Endometrial microvascular endothelial cells (primary cell): ENCODE results near the gene MCF2L2. TPM values are rescaled to one million over a fixed set of nuclear protein-coding genes. Genes with fewer than 3 reads are reported as not detected.

ENCODE experiments used
- in situ Hi-C: cut with HindIII; loops from 2 replicates; pipeline ENCODE4 v1.10.0; 2017; ENCODE audit warnings: low sequenced_read_pairs, low pct_unique_long_range_greater_than_20kb; ENCODE audit errors: inconsistent ontology term
- total RNA-seq: library from RNA; depleted of rRNA; stranded (reverse); fragments of >200 nt; gene quantifications from one replicate; pipeline ENCODE4 v1.2.3, GENCODE V29; 2015; ENCODE audit errors: inconsistent ontology term

The MCF2L2 gene
- total RNA-seq, 1 donor from 2014 or later: 1.5 TPM

DNA sequence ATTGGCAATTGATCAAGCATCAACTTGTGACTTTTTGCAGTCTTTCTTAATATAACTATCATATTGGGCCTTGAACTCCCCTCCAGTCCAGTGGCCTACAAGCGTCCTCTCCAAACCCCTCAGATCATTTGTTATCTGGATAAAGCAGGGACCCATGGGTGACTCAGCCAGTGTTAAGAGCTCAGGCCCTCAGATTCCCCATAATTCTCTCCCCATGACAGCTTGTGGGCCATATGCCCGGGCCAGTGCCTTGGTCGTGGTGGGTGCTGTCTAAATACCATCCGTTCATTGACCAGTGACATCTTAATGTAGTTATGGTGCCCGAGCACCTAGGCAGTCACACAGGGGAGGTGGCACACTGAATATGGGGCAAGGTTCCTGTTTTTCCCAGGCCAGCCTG lies 18.1 kb downstream of the MCF2L2 start:
- in situ Hi-C loops: no loop called here

DNA sequence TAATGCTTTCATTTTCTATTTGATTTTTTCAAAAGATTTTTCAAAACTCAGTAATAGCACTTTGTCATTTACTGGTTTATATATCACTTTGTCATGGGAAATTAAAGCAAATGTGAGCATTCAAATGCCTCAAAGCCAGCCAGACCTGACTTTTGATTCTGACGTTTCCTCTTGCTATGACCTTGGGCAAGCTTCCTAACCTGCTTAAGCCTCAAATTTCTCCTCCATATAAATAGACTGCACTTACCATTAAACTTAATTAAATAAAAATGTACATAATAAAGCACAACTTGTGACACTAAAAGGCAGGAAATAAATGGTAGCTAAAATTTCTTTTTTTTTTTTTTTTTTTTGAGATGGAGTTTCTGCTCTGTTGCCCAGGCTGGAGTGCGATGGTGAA lies 19.2 kb downstream of the MCF2L2 start:
- in situ Hi-C loops: no loop called here

DNA sequence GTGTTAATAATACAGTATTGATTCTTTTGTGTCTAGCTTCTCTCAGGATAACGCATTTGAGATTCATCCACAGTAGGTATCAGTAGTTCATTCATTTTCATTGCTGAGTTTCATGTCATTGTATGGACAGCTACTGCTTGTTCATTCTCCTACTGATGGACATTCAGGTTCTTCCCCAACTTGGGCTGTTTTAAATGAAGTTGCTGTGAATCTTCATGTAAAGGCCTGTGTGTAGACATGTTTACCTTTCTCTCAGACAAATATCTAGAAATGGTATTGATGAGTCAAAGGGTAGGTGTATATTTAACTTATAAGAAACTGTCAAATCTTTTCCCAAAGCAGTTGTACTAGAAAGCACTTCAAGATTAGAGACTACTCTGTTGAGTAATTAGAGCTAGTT lies 26.7 kb downstream of the MCF2L2 start:
- in situ Hi-C loops: no loop called here

DNA sequence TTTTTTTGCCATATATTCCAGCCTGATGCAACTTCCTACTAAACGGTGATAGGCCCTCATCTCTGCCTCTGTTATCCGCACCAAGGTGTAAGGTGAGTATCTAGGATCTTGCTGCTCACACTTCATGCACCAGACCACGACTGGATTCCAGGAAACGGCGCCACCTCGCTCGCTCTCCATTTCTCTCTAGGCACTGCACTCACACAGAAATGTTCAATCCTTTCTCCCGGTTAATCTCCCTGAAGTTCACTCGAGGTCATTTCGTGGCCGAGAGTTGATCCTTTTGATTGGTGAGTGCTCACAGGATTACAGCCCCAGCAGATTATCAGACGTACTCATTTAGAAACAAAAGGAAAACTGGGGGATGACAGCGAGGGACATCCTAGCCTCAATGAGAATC lies 28.1 kb downstream of the MCF2L2 start:
- in situ Hi-C loops: no loop called here

DNA sequence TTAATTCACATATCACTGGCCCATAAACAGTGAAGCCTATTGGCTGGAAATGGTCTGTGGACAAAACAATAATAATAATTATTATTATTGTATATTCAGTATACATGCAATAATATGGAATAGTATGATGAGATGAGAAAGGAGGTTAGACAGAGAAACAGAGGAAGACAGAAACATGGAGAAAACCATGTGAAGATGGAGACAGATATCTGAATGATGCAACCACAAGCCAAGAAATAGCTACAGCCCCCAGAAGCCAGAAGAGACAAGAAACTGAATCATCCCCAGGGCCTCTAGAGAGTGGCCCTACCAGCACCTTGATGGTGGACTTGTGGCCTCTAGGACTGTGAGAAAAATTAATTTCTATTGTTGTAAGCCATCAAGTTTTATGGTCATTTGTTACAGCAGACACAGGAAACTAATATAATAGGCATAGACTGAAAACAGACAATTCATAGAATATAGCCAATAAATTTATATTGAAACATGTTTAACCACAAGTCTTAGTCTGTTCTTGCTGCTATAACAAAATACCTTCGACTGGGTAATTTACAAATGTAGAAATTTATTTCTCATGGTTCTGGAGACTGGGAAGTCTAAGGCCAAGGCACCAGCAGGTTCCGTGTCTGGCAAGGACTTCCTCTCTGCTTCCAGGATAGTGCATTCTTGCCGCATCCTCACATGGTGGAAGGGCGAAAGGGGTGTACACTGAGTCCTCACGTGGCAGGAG lies 31.6 kb downstream of the MCF2L2 start:
- in situ Hi-C loops: no loop called here

DNA sequence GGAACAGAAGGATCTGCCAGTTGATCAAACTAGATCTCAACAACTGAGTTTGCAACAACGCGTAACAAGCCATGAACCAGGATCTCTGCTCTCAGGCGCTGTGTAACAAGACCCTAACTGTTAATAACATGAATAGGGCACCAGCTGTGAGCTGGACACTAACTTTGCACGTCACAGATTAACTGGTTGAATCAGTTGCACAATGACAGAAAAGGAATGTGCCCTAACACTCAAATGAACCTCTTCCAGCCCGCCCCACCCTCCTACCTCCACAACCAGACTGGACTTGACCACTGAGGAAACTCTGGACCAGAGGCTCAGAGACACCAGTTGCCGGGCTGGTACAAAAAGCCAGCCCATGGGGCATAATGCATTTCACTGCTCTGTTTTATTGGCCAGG lies 34.3 kb downstream of the MCF2L2 start:
- in situ Hi-C loops: no loop called here

DNA sequence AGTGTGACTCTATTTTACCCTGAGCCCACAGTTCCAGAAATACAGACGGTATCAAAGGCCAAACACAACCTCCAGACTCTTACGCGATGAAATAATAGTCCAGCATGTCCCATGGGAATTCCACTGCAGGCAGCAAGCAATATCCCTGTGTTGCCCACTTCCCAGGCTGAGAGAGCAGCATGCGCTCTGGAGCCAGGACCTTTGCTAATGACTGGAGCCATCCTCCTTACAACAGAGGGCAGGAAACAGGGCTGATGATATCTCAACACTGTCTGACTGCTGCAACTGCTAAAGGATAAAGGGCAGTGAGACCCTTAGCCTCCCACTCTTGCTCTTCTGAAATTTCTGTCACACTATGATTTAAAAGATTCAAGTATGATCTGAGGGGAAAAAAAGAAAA lies 34.8 kb downstream of the MCF2L2 start:
- in situ Hi-C loops: no loop called here

DNA sequence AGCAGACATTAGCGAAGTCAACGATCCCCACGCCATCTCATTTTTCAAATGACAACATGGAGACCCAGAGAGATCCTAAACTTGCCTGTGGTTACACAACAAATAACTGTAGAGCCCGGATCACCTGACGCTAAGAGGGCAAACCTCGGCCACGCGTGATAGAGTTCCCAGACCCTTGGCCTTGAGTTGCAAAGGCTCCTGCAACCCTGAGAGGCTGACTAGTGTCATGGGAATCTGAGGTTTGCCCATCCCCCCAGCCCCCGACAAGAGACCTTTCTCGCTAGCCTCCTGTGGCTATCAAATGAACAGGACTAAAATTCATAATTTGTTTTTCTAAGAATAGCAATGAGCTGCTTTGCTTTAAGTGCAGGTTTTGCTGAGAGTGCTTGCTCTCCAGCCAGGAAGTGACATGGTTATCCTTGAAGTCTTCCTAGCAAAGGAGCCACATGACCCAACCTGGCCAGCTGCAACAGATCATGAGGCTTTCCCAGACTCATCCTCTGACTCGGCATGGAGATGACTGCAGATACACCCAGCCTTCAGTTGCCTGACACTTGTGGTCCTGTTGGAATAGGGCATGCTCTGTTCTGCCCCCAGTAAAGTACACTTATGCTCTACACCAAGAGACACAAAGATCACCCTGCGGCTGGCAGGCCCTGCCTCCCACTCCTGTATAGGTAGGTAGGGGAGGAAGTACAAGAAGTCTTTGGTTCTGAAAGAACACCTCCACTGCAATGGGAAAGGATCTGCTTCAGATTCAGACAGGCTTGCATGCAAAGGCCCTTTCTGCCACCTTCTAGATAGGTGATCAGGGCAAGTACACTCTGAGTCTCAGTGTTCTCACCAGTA lies 36.0 kb downstream of the MCF2L2 start:
- in situ Hi-C loops: no loop called here

DNA sequence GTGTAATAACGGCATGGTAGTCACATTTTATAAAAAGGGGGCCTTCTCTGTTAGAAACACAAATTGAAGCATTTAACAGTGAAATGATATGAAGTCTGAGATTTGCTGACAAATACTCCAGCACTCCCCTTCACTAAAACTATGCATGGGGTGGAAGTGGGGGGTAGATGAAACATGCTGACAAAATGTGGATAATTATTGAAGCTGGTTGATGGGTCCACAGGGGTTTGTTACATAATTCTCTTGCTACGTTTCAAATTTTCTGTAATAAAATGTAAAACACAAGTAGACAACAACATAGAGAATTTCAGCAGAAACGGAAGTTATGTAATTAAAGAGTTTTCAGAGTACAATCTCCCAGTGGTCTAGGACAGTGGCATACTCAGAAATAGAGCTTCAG lies 37.0 kb downstream of the MCF2L2 start:
- in situ Hi-C loops: no loop called here

DNA sequence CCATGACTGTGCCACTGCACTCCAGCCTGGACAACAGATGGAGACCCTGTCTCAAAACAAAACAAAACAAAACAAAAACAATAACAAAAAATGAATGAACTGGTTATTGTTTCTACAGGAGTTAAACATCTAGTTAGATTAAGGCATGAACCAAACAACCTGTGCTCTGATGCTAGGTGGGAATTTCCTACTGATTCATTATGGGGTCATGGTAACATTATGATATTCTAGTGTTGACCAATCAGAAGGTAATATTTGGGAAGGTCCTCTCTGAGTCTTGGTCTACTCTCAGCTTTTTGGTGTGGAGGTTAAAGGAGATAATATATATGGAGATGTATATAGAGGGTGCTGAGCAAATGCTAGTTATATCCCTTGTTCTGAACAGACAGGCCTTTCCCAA lies 37.6 kb downstream of the MCF2L2 start:
- in situ Hi-C loops: no loop called here

DNA sequence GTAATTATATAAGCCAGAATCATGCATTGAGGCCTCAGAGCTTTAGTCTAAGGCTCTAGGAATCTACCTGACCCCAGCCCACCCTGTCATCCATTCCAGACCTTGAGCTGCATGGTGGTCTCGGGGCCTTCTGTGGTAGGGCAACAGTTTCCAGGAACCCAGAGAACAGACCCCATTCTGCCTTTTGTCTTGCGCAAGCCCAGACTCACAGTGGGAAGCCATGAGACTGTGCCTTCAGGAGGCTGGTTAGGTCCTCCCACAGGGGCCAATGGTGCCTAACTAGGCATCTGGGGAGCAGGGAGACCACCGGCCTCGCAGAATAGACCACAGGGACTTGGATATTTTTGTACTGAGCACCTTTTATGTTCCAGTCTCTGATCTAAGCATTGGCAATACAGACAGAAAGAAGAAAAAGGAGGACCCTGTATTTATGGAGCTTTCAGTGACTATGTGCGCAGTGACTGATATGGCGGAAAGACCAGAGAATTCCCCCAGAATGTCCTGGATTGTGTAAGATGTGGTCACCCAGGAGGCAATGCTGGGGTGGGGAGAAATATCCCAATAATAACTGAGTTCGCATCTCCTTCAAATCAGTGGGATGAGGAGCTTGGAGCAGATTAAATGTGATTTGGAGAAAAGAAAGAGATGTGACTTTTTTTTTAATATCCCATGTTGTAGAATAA lies 40.1 kb downstream of the MCF2L2 start:
- in situ Hi-C loops: no loop called here

DNA sequence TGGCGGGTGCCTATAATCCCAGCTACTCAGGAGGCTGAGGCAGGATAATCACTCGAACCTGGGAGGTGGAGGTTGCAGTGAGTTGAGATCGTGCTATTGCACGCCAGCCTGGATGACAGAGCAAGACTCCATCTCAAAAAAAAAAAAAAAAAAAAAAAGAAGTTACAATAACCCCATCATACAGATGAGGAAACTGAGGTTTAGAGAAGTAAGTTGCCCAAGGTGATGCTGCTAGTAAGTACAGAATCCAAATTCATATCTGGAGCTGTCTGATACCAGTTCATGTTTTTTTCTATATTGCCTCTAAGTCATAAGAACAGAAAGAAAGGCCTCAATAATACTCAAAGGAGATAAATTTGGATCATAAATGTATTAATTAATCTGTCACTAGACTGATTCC lies 40.6 kb downstream of the MCF2L2 start:
- in situ Hi-C loops: no loop called here

DNA sequence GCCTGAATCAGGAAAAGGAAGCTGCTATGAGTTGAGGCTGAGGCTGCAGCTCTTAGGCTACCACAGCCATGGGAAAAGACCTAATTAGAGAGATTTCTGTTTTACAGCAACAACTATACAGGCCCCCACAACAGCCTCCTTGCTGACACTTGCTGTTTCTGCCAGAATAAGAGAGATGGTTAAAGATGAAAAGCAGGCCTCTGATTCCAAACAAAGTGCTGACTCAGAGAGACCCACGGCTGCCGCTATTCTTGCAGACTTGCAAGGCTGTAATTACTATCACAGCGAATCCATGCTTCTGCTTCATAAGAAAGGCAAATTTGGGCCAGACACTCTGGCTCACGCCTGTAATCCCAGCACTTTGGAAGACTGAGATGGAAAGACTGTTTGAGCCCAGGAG lies 41.8 kb downstream of the MCF2L2 start:
- in situ Hi-C loops: no loop called here

DNA sequence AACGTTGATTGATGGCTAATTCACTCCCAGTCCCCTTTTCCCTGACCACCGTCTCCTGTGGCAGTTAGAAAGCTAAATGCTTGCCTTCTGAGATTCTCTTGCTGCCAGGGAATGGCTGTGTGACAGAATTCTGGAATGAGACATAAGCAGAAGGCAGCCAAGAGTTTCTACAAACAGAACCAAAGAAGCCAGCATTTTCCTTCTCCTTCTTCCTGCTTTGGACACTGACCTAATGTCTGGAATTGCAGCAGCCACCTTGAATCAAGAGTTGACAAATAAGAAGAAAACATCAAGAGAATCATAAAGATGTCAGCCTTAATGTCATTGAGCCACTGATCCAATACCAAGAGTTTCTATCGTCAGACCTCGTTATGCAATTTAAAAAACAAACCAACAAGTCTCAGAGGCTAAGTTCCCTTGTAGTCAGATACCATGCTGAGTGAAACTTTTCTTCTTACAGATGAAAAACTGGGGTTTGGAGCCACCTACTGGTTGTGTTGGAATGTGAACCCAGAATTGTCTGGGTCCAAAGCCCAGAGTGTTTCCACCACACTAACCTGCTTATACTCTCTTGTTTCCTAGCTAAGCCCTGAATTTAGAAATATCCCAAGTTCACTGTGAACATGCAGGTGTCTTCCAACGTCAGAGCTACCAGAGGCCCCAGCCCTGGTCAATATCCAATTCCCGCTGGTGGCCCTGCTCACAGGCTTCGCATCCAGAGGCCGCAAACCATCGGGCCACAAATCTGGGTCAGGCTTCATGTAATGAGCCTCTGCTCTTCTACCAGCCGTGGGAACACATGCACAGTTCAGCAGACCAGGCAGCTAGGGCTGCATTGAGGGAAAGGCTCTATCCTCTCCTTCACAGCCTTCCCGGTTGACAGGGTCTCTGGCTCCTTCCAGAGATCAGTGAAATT lies 42.5 kb downstream of the MCF2L2 start:
- in situ Hi-C loops: no loop called here

DNA sequence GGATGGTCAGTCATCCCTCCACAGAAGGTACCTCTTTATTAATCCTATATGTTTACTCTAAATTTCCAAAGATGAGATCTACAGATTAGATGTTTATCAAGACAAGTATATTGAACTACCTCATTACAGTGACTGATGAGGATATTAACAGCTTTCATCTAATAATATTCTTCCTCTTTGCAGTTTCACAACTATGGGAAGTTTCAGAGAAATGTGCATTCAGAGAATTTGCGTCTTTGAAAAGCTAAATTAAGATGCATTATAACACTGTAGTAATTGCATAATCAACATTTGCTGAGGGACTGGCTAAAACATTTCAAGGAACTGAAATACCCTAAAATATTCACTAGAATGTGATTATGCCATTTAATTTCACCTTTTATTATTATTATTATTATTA lies 46.7 kb downstream of the MCF2L2 start:
- in situ Hi-C loops: no loop called here

DNA sequence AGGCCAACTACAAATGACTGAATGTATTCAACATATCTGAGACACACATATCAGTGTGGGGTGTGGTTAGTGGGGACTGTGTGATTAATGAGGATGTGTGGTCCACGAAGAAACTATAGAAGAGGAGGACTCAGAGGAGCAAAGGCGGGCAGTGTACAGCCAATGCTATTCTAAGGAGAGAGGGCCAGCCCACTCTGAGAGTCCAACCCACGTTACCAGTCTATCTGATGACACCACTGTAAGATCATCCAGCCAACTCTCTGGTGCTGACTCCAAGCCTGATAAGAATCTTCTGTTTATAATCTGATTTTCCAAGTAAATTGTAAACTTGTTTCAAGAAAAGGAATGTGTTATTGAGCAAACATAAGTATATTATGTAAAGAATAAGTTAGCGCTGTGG lies 47.2 kb downstream of the MCF2L2 start:
- in situ Hi-C loops: no loop called here

DNA sequence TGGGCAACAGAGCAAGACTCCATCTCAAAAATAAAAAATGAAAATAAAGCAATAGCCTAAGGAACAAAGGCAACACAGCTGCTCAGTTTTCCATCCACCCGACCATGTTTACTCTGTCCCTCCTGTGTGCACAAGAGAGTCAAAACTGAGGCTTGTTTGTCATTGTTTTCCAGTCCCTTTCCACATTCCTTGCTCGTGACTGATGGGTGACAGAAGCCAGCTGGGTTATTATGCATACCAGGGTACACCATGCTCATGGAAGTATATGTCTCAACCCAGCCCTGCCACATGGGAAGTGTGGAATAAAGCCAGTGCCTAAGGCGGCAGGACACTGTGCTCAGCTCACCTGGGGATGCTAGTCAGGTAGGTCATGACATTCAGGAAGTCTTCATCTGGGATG lies 49.5 kb downstream of the MCF2L2 start:
- in situ Hi-C loops: no loop called here

DNA sequence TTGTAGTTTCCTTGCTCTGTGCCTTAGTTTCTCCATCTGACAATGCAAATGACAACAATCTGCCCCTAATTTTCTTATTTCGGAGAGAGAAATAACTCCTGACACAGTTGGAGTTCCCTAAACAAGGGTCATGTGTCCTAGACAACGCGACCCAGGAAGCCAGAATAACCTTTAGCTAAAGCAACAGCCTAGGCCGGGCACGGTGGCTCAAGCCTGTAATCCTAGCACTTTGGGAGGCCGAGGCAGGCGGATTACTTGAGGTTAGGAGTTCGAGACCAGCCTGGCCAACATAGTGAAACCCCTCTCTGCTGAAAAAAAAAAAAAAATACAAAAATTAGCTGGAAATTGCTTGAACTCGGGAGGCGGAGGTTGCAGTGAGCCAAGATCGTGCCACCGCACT lies 49.9 kb downstream of the MCF2L2 start:
- in situ Hi-C loops: no loop called here

DNA sequence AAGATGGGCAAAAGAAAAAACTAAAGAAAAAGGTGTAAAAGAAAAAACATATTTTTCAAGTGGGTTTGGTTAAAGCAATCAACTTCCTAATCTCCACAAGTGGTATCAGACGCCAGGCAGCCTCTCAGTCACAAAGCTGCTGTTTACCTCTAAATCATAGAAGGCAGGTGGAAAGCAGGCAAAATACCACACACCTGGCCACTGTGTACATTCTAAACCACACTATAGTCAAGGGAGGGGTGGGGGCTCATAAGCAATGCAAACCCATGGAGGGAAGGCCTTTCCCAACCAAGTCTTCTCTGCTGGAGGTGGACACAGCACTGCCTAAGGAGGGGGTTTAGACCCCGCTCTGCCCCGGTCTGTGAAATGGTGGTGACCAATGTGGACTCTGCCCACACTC lies 50.4 kb downstream of the MCF2L2 start:
- in situ Hi-C loops: no loop called here
